ENCODE measurements around the gene MRGPRE. TPM values are rescaled to one million over a fixed set of nuclear protein-coding genes. Genes with fewer than 3 reads are reported as not detected.

MRGPRE gene
- polyA plus RNA-seq, 1 experiment, result not detected

GRCh38 chr11:3189196-3189843 lies 42.9 kb downstream of the MRGPRE start:
- POLR2A ChIA-PET, result no interaction called here
- Histone ChIP-seq H3K27me3 (ENCODE audit: control insufficient read depth, insufficient read depth, low read length) (peaks cover 6% of the 10 kb centered on the region), H3K36me3 (ENCODE audit: control insufficient read depth, insufficient read depth, low read length) (no peaks in the 10 kb centered on the region), H3K4me3 (ENCODE audit: low read depth, low read length) (no peak overlapping the region)
- CTCF ChIA-PET, result interaction anchor here (1.4 kb wide), 1 partner anchor 9 kb away, joined by 3 read pairs; no protein-coding TSS in a partner anchor
- TF ChIP-seq CTCF (IDR thresholded peaks at IDR 0.05; ENCODE audit: insufficient read depth, low read depth, low read length), result no peak
- DNase-seq (ENCODE audit: low read depth), result no peak

- ChIA-PET CTCF (interaction anchor here (1.4 kb wide), 1 partner anchor 10 kb away, joined by 3 read pairs; no protein-coding TSS in a partner anchor), POLR2A (no interaction called here)
- TF ChIP-seq CTCF (IDR thresholded peaks at IDR 0.05; ENCODE audit: insufficient read depth, low read depth, low read length), result no peak
- Histone ChIP-seq H3K27me3 (ENCODE audit: control insufficient read depth, insufficient read depth, low read length) (peaks cover 6% of the 10 kb centered on the region), H3K36me3 (ENCODE audit: control insufficient read depth, insufficient read depth, low read length) (no peaks in the 10 kb centered on the region), H3K4me3 (ENCODE audit: low read depth, low read length) (no peak overlapping the region)
- no peak for DNase-seq (ENCODE audit: low read depth)
Observed at GRCh38 chr11:3188496-3189195, 43.6 kb downstream of the MRGPRE start.

GRCh38 chr11:3186166-3186953 lies 45.9 kb downstream of the MRGPRE start:
- CTCF ChIA-PET, result no interaction called here

GRCh38 chr11:3184732-3185347 lies 47.4 kb downstream of the MRGPRE start:
- ChIA-PET CTCF (interaction anchor here (1.2 kb wide), 1 partner anchor 10 kb away, joined by 6 read pairs; no protein-coding TSS in a partner anchor), POLR2A (no interaction called here)
- Histone ChIP-seq H3K36me3 (ENCODE audit: control insufficient read depth, insufficient read depth, low read length) (no peaks in the 10 kb centered on the region), H3K4me3 (ENCODE audit: low read depth, low read length) (no peak overlapping the region), H3K27me3 (ENCODE audit: control insufficient read depth, insufficient read depth, low read length) (peaks cover 5% of the 10 kb centered on the region)
- DNase-seq (ENCODE audit: low read depth), result no peak
- no peak for TF ChIP-seq CTCF (IDR thresholded peaks at IDR 0.05; ENCODE audit: insufficient read depth, low read depth, low read length)

More at GRCh38 chr11:3186166-3186953, 45.9 kb downstream of the MRGPRE start:
- POLR2A ChIA-PET, result no interaction called here
- no peak for TF ChIP-seq CTCF (IDR thresholded peaks at IDR 0.05; ENCODE audit: insufficient read depth, low read depth, low read length)
- Histone ChIP-seq H3K4me3 (ENCODE audit: low read depth, low read length) (no peak overlapping the region), H3K27me3 (ENCODE audit: control insufficient read depth, insufficient read depth, low read length) (peaks cover 6% of the 10 kb centered on the region), H3K36me3 (ENCODE audit: control insufficient read depth, insufficient read depth, low read length) (no peaks in the 10 kb centered on the region)
- DNase-seq (ENCODE audit: low read depth), result no peak
